HG03439 (cell line): ENCODE results near the gene COQ8B.
"Not testable (repeated sequence)": the region's sequence is repeated elsewhere in the genome, so short reads cannot be mapped to it uniquely, and the experiment has no call there.

Source experiments
- ATAC-seq: cut with Tn5 transposase; IDR thresholded peaks from one replicate; pipeline ENCODE4 v1.9.1; 2021; ENCODE audit warnings: mild to moderate bottlenecking, moderate library complexity; ENCODE audit not compliant: unreplicated experiment

Gene COQ8B

DNA sequence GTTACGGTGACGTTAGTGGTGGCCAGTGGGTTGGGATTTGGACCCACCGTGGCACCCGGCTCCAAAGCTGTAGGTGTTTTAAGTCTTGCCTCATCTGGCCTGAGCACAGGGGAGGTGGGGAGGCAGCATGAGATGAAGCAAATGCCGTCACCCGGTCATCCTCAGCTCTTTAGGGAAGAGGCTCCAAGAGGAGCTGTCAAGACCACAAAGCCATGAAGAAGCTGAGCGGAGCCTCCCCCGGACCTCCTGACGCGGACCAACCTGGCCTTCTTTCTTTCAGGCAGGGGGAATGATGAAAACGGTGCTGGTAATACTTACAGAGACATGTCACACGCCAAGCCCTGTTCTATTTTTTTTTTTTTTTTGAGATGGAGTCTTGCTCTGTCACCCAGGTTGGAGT, 26.2 kb upstream of the COQ8B start:
- ATAC-seq, result no peak

DNA sequence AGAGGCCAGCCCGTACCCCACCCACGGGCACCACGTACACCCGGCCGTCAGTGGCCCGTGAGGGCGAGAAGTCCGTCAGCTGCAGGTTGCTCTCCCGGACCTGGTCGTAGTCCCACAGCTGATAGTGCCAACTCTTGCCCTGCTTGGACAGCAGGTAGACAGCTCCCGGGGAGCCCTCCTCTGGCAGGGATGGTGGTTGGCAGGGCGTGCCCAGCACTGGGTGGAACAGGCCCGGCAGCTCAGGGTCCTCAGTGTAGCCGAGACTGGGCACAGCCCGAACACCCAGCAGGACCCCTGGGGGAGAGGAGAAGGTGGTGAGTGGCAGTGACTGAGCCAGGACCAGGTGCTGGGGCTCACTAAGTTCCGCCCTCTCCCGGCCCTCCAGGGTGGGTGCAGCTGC, 25.8 kb upstream of the COQ8B start:
- ATAC-seq, result no peak

DNA sequence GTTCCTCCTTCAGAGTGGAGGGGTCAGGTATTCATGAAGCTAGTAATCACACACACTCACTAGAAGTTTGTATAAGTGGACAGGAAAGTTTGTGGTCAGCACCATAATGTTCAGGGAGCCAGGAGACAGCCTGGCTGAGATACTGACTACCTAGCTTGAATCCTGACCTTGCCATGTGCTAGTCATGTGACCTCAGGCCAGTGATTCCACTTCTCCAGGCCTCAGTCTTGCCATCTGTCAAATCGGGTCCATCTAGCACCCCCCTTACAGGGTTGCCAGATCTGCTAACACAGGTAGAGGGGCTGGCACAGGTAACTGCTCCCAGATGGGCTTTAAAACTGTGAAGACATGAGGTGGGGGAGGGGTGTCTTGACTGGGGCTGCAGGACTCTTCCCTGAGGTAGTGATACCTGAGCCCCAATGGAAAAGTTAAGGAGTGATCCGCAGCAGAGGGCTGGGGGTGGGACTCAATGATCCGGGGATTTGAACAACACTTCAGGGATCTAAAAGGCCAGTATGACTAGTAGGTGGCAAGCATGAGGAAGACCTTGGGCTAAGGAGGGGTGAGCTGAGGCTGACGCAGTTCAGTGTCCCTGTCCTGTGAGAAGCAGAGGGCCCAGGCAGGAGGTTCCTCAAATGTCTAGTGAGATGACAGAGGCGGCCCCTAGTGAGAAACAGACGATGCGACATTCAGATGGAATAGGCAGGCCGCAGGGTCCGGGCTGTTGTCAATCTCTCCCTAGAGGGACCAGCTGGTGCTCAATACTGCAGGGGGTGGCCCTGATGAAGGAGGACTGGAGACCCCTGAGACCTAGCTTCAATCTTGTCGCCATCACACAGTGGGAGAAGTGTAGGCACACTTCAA, 25.1 kb upstream of the COQ8B start:
- ATAC-seq, result no peak

DNA sequence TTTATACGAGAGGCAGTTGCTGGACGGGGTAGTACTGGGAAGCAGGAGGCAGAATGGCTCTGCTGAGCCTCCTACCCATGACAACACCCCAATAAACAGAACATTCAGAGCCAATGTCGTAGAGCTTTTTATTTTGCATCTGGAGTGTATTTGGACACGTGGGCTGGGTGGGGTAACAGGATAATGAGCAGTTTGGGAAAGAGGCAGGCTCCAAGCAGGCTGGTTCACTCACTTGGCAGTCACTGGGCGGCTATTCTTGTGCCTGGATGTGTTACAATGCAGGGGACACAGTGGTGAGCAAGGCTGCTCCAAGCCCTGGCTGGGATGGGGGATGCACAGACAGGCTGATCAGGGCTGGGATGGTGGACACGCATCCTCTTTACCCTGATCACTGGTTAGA, 24.1 kb upstream of the COQ8B start:
- ATAC-seq, result no peak

DNA sequence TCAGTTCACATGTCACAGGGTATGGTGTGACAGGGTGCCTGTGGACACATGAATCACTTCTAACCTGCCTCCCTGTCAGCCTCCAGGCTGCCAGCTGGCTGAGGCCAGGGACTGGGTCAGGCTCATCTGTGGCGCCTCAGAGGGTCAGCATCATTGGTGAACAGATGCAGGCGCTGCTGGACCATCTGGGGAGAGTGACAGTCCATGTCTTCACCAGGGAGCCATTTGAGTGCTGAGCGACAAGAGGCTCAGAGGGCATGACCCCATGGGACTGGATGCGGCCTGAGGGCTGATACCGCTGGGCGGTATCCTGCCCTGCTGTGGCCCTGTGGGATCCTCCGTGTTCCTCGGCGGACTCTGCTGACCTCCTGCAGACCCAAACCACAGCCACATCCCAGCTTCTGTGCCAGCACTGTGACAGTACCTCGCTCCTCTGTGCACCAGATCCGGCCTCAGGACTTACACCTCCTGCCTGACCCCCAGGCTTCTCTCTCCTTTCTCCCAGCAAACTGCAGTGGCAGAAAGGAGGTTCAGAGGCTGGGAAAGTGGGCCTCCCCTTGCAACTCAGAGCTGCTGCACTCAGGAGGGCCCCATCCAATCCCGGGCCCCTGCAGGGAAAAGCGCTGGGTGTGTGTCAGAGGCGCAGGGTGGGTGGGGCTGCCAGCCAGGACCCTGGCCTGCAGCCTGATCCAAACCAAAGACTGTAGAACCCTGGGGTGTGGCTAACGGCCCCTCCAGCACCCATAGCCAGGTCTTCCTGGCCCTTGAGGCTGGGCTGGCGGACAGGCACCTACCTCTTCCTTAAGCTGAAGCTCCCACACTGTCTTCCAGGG, 23.4 kb upstream of the COQ8B start:
- no peak for ATAC-seq

DNA sequence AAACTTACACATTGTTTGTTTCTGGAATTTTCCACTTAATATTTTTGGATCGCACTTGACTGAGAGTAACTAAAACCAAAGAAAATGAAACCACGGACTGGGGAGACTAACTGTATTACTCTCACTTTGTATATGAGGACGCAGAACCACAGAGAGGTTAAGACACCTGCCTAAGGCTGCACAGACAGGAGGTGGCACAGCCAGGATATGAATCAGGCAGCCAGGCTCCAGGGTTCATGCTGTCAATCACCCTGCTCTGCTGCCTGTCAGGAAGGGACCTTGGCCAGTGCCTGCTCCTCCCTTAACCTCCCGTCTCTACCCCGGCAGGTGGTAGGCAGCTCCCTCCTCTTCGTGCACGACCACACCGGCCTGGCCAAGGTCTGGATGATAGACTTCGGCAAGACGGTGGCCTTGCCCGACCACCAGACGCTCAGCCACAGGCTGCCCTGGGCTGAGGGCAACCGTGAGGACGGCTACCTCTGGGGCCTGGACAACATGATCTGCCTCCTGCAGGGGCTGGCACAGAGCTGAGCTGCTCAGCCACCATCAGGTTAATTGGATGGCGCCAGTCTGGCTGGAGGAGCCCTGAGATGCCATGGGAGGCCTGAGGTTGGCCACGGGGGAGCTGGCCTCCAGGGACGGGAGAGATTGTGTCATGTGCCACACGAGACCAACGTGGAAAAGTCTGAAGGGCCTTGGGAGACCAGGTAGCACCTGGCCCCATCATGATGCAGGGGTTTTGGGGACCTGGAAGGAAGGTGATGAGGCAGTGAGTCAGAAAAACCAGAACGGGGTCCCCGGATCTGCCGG, 22.5 kb upstream of the COQ8B start:
- no peak for ATAC-seq

DNA sequence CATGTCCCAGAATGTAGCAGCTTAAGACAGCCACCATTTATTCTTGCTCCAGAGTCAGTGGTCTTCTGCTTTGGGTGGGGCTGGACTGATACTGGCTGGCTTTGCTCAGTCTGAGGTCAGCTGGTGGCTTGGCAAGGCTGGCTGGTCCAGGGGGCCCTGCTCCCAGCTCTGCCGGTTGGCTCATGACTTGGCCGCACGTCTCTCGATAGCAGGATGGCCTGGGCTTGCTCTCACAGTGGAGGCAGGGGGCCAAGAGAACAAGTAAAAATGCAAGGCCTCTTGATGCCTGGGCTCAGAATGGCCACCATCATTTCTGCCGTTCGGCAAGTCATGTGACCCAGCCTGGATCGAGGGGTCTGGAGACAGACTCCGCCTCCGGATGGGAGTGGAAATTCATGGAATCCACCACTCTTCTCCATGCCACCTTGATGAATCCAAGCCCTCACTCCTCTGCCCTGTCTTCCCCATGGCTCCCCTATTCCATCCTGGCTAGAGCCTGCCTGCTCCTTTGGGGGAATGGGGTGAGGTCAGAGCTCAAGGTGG, 20.5 kb upstream of the COQ8B start:
- no peak for ATAC-seq

DNA sequence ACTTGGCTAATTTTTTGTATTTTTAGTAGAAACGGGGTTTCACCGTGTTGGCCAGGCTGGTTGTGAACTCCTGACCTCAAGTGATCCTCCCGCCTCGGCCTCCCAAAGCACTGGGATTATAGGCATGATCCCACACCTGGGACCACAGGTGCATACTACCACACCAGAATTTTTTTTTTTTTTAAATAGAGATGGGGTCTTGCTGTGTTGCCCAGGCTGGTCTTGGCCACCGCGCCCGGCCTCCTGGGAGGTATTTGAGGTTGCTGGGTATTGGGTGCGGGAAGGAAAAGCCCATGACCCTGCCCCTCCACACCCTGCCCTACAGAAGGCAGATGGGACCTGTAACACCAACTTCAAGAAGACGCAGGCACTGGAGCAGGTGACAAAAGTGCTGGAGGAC, 20.0 kb upstream of the COQ8B start:
- no peak for ATAC-seq

DNA sequence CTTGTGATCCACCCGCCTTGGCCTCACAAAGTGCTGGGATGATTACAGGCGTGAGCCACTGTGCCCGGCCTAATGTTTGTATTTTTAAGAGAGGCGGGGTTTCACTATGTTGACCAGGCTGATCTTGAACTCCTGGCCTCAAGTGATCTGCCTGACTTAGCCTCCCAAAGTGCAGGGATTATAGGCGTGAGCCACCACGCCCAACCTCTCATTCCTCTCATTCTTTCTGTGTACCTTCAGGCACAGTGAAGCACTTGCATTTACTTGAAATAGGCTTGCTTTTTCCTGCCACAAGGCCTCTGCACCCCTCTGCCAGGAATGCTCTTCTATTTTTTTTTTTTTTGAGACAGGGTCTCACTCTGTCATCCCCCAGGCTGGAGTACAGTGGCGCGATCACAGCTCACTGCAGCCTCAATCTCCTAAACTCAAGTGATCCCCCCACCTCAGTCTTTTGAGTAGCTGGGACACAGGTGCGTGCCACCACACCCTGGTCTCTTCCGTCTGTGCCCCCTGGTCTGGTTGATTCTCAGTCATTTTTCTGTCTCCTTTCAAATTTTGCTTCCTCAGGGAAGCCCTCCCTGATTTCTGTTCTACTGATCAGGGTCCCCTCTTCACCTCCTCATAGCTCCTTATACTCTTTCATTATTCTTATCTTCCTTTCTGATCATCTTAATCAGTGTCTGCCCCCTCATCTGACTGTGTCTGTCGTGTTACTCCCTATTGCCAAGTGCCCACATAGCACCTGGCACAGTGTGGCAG, 18.5 kb upstream of the COQ8B start:
- no peak for ATAC-seq

DNA sequence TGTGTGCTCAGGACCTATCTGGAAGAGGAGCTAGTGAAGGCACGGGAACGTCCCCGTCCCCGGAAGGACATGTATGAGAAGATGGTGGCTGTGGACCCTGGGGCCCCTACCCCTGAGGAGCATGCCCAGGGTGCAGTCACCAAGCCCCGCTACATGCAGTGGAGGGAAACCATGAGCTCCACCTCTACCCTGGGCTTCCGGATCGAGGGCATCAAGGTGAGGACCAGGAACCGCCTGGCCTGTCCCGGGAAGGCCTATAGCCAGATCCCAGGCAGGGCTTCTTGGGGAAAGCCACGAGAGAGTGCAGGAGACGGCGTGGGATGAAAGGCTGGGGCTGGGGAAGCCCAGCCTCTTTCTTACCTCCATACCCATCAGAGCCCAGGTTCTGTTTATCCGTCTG, 16.5 kb upstream of the COQ8B start:
- ATAC-seq, result no peak

DNA sequence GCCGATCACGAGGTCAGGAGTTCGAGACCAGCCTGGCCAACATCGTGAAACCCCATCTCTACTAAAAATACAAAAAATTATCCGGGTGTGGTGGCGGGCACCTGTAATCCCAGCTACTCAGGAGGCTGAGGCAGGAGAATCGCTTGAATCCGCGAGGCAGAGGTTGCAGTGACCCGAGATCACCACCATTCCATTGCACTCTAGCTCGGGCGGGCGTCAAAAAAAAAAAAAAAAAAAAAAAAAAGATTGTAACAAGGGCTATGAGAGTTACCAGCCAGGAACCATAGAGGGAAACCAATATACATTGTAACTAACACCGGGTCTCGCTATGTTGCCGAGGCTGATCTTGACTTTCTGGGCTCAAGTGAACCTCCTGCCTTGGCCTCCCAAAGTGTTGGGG, 15.6 kb upstream of the COQ8B start:
- ATAC-seq, result not testable (repeated sequence)

DNA sequence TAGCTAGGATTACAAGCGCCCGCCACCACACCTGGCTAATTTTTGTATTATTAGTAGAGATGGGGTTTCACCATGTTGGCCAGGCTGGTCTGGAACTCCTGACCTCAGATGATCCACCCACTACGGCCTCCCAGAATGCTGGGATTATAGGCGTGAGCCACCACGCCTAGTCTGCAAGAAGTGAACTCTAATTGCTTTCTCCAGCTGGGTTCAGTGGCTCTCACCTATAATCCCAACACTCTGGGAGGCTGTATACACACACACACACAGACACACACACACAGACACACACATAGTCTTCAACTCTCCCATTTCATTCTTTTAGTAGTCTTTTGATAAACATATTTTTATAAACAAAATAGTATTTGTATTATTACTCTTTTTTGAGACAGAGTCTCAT, 13.4 kb upstream of the COQ8B start:
- ATAC-seq, result not testable (repeated sequence)

DNA sequence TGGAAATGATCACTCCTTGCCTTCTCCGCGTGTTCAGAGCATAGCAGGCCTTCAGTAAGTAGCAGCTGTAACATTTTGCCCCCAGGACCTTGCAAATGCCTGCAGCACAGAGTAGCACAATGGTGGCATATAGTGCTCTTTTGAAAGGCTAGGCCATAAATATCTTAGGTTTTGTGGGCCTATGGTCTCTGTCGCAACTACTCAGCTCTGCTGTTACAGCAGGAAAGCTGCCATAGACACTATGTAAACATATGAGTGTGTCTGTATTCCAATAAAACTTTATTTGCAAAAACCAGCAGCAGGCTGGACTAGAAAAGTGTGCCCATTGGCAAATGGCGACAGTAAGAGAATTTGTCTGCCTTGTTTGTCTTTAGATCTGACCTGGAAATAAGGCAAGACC, 9.6 kb upstream of the COQ8B start:
- no peak for ATAC-seq

DNA sequence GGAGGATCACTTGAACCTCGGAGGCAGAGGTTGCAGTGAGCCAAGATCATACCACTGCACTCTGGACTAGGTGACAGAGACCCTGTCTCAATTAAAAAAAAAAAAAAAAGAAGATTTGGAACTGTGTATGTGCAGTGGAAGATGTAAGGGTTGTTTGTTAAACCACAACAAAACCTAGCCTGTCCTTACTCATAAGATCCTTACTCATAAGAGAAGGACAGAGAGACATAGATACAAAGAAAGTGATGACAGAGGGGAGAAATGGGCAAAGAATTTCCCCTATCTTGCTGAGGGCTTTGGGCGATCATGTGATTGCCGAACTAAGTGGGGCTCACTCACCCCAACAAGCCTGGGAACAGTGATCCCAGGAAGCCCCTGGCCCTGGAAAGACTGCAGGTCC, 8.2 kb upstream of the COQ8B start:
- ATAC-seq, result no peak

DNA sequence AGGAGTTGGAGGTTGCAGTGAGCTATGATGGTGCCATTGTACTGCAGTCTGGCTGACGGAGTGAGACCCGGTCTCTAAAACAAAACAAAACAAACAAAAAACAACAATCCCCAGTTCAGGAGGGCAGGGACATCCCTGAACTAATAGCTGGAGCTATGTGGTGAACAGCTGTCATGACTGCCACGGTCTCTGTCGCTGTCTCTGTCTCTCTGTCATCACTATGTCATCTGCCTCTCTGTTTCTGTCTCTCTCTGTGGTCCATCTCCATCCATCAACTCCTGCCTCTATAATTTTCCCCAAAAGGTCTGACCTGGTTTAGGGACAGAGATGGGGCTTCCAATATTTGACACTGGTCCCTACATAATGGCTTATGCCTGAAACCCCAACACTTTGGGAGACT, 7.6 kb upstream of the COQ8B start:
- ATAC-seq, result no peak

DNA sequence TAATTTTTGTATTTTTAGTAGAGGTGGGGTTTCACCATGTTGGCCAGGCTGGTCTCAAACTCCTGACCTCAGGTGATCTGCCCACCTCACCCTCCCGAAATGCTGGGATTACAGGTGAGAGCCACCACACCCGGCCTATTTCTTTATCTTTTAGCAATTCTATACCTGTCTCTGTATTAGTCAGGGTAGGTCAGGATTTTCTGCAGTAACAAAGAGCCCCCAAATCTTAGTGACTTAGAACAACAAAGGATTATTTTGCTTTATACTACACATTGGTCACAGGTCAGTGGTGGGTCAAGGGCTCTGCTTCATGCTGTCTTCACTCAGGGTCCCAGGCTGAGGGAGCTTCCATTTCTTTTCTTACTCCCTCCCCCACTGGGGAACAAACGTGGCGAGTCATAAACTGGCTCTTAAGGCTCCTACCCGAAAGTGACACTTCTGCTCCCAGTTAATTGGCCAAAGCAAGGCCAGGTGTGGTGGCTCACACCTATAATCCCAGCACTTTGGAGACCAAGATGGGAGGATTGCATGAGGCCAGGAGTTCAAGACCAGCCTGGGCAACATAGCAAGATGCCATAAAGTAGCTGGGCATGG, 7.1 kb upstream of the COQ8B start:
- no peak for ATAC-seq

DNA sequence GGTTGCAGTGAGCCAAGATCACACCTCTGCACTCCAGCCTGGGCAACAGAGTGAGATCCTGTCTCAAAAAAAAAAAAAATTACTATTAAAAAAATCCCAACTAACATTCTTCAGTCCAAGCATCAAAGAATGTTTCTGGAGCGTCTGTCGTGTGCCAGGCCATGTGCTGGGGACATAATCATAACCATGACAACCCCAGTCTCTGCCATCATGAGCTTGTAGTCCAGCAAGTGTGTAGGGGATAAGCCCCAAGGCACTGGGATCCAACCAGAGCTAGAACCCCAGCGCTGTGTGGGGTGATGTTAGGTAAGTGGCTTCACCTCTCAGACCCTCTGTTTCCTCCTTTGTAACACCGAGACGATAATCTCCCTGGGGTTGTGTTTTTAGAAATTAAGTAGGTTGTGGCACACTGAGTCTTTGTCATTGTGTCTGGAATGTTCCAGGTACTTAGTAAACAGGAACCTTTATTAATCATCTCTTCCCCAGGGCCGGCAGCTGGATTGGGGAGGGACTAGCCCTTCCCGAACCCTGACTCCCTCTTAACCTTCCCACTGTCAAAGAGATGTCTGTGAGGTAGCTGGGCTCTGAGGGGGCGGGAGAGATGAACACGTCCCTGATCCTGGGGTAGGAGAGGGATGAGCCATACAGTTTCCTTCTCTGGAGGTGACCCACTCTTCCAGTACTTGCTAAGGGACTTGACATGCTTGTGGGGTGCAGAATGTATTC, 5.4 kb upstream of the COQ8B start:
- ATAC-seq, result no peak

DNA sequence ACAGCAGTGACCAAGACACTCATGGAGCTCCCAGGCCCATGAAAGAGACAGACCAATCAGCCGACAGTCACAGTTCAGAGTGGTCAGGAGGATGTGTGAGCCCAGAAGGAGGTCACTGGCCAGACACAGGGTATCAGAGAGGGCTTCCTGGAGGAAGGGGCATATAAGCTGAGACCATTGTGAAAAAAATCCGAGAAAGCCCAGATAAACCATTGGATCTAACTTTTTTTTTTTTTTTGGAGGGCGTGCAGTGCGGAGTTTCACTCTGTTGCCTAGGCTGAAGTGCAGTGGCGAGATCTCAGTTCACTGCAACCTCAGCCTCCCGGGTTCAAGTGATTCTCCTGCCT, 4.4 kb upstream of the COQ8B start:
- ATAC-seq, result no peak

DNA sequence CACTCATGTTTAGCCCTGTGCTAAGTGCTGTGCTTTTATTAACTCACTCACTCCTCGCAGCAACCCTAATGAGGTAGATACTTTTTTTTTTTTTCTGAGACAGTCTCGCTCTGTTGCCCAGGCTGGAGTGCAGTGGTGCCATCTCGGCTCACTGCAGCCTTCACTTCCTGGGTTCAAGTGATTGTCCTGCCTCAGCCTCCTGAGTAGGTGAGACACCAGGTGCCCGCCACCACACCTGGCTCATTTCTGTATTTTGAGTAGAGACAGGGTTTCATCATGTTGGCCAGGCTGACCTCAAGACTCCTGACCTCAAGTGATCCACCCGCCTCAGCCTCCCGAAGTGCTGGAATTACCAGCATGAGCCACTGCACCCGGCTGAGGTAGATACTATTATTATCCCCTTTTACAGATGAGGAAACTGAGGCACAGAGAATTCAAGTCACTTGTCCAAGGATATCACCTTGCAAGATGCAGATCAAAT, 2.8 kb upstream of the COQ8B start:
- no peak for ATAC-seq
